Ascending aorta (tissue), 2 donors: Measurements from ENCODE around the gene VSIG10L. TPM values are rescaled to one million over a fixed set of nuclear protein-coding genes. Genes with fewer than 3 reads are reported as not detected.
A peak's percentile ranks its signal among the peaks of the same experiment; 100 is the strongest.

Source experiments
- DNase-seq, 2 donors: peaks; one replicate each; pipeline ENCODE4 v3.0.0-alpha.2; 2019; ENCODE audit warnings: low spot score in 2 of 2
- H3K27ac ChIP-seq, 2 donors: fragments of 200-600 bp; sonication (generic); one replicate each; pipeline ENCODE4 v1.5.1; 2016 to 2017; ENCODE audit warnings: mild to moderate bottlenecking in 1 of 2
- H3K27me3 ChIP-seq: fragments of 200-600 bp; sonication (generic); one replicate; pipeline ENCODE4 v1.5.1; 2017
- H3K36me3 ChIP-seq, 2 donors: fragments of 200-600 bp; sonication (generic); one replicate each; pipeline ENCODE4 v1.5.1; 2016
- H3K4me1 ChIP-seq, 2 donors: fragments of 200-600 bp; sonication (generic); one replicate each; pipeline ENCODE4 v1.5.1; 2016 to 2017; ENCODE audit warnings: mild to moderate bottlenecking in 1 of 2
- H3K4me3 ChIP-seq, 2 donors: fragments of 200-600 bp; sonication (generic); one replicate each; pipeline ENCODE4 v1.5.1; 2016 to 2017; ENCODE audit warnings: mild to moderate bottlenecking in 1 of 2
- H3K9me3 ChIP-seq, 2 donors: fragments of 200-600 bp; sonication (generic); one replicate each; pipeline ENCODE4 v1.5.1; 2016
- intact Hi-C: fragments of 100-400 bp; cut with DNase I; formaldehyde crosslinking; loops from one replicate; pipeline ENCODE4 v1.15.1; 2023
- total RNA-seq: library from RNA; depleted of rRNA; stranded (reverse); fragments of >200 nt; gene quantifications from one replicate; pipeline ENCODE4 v1.1.0, GENCODE V29; 2016
- TF ChIP-seq, protein P1 (sequence below), 3 experiments: fragments of 200-600 bp in 2 of 3; fragments of 450-650 bp in 1 of 3; sonication (generic) in 2 of 3; IDR thresholded peaks; one replicate each; pipeline ENCODE4 v1.5.1; 2016 to 2019; ENCODE audit warnings: antibody characterized with exemption in 3 of 3, mild to moderate bottlenecking in 1 of 3, moderate library complexity in 1 of 3

The VSIG10L gene
- total RNA-seq, 1 donor from 2014 or later, result 1.4 TPM

DNA sequence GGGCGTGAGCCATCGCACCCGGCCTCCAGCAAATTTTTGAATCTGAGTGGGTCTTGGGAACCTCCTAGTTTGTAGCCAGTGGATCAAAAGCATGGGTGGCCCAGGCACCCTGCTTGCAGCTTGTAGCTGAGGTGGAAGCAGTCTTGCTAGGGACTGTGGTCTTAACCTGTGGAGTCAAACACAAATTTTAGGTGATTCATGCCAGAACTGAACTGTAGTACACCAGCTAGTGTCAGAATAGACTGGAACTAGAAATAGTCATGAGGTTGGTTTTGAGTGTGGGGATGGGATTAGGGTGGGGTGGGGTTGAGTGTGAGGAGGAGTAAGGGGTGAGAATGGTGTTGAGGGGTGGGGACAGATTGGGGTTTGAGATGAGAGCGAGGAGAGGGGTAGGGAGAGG, 40.1 kb upstream of the VSIG10L start:
- Histone ChIP-seq H3K27me3 (no peaks in the 10 kb centered on the region), H3K36me3 (no peaks in the 10 kb centered on the region), H3K9me3 (no peaks in the 10 kb centered on the region), H3K4me3 (no peak overlapping the region), H3K4me1 (no peaks in the 10 kb centered on the region), H3K27ac (no peak overlapping the region)
- TF ChIP-seq, protein P1, sequence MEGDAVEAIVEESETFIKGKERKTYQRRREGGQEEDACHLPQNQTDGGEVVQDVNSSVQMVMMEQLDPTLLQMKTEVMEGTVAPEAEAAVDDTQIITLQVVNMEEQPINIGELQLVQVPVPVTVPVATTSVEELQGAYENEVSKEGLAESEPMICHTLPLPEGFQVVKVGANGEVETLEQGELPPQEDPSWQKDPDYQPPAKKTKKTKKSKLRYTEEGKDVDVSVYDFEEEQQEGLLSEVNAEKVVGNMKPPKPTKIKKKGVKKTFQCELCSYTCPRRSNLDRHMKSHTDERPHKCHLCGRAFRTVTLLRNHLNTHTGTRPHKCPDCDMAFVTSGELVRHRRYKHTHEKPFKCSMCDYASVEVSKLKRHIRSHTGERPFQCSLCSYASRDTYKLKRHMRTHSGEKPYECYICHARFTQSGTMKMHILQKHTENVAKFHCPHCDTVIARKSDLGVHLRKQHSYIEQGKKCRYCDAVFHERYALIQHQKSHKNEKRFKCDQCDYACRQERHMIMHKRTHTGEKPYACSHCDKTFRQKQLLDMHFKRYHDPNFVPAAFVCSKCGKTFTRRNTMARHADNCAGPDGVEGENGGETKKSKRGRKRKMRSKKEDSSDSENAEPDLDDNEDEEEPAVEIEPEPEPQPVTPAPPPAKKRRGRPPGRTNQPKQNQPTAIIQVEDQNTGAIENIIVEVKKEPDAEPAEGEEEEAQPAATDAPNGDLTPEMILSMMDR (IDR thresholded peaks at IDR 0.05), result no peak
- no peak for DNase-seq
- intact Hi-C loops, result no loop called here

DNA sequence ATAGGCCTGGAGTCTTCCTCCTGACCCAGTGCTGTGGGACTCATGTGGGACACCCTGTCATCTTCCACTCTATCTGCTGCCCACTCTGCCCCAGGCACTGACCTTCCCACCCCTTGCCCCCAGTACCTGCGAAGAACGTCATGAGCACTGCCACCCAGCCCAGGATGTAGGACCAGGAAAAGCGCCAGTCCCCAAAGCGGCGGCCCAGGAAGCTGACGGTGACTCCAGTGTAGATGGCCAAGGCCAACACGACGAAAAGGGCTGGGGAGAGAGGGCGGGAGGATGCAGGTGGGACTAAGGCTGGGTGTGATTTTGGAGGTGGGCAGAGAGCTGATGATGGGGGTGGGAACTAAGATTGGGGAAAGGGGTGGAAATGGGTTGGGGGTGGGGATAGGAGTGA, 38.4 kb upstream of the VSIG10L start:
- TF ChIP-seq, protein P1 (IDR thresholded peaks at IDR 0.05), result no peak
- intact Hi-C loops, result no loop called here
- Histone ChIP-seq H3K4me1 (no peaks in the 10 kb centered on the region), H3K9me3 (no peaks in the 10 kb centered on the region), H3K27ac (no peak overlapping the region), H3K36me3 (no peaks in the 10 kb centered on the region), H3K27me3 (no peaks in the 10 kb centered on the region), H3K4me3 (no peak overlapping the region)
- no peak for DNase-seq

DNA sequence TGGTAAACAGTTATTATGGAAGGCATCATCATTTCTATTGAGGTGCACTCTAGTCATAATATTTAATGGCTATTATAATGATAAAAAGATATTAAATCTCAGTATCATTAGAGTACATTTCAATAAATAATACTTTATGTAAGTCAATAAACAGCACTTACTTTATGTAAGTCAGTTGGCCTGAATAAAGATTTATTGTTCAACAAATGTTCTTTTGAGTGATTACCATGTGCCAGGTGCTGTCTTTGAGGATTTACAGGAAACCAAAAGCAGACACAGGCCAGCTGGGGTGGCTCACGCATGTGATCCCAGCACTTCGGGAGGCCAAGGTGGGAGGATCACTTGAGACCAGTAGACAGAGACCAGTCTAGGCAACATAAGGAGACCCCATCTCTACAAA, 35.5 kb upstream of the VSIG10L start:
- Histone ChIP-seq H3K4me3 (no peak overlapping the region), H3K27me3 (no peaks in the 10 kb centered on the region), H3K9me3 (no peaks in the 10 kb centered on the region), H3K36me3 (no peaks in the 10 kb centered on the region), H3K27ac (no peak overlapping the region), H3K4me1 (no peaks in the 10 kb centered on the region)
- TF ChIP-seq, protein P1 (IDR thresholded peaks at IDR 0.05), result no peak
- intact Hi-C loops, result no loop called here
- DNase-seq, result no peak

DNA sequence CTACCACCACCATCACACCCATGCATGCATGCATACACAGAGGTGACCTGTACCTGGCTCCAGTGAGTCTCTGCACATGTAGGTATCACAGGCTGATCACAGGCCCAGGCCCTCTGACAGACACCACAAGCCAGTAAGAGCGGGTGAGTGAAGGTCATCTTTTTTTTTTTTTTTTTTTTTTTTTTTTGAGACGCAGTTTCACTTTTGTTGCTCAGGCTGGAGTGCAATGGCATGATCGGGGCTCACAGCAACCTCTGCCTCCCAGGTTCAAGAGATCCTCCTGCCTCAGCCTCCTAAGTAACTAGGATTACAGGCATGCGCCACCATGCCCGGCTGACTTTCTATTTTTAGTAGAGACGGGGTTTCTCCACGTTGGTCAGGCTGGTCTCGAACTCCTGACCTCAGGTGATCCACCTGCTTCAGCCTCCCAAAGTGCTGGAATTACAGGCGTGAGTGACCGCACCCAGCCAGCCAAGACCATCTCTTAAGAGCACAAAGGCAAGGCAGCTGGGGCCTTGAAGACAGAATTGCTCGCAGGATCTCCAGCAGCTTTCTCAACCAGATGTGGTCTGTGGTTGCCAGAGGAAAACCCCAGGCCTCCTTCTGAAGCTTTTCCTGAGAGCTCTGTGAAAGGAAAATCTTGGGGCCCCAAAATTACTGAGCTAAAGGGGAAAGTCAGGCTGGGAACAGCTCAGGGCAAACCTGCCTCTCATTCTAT, 33.7 kb upstream of the VSIG10L start:
- H3K27ac ChIP-seq, result no peak overlapping the region
- H3K9me3 ChIP-seq, result no peaks in the 10 kb centered on the region
- no peaks in the 10 kb centered on the region for H3K4me1 ChIP-seq
- no peak overlapping the region for H3K4me3 ChIP-seq
- no peaks in the 10 kb centered on the region for H3K36me3 ChIP-seq
- DNase-seq, result no peak
- intact Hi-C loops, result no loop called here
- H3K27me3 ChIP-seq, result no peaks in the 10 kb centered on the region
- TF ChIP-seq, protein P1 (IDR thresholded peaks at IDR 0.05), result no peak

DNA sequence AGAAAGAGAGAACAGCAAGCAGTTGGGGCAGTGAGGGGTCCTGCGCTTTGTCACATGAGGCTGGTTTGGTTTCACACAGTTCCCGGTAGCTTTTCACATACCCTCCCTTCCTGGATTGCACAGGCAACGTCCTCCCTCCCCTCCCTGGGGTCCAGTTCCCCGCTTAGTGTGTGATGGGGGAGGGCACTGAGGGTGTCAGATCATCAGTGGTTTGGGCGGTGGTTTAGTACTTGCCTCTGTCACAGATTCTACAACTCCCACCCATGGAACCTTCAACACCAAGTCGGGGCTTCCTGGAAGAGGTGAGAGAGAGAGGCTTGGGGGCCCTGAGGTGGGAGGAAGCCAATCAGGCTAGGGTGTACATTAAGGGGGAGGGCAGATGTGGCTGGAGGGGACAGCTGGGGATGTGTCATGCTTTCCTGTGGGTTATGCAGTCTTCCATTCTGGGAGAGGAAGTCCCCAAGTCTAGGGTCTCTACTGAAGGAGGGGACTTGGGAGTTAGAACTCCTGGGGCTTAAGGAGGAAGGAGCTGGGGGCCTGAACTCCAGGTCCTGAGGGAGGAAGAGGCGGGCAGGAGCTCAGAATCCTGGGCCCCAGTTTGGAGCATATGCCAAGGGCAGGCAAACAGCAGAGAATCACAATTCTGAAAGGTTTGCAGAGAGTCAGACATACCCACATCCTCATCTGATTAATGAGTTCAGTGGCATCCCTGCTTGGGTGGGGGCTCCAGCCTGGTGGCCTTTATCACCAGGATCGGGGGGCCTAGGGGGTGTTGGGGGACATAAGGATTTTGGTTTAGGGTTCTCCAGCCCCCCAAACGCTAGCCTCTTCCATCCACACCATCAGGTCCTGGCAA, 30.9 kb upstream of the VSIG10L start, which contains the start of gene NKG7:
NKG7 (minus strand) TSS at position 6 of the 856 bp plus-strand sequence. CDS start 119 bp downstream, outside the sequence.
- Histone ChIP-seq H3K27me3 (no peaks in the 10 kb centered on the region), H3K4me3 (no peak within 1 kb of the TSS), H3K27ac (peak within 1 kb of the TSS in 1 of 2 donors; percentile 46), H3K4me1 (peaks cover 0 to 4% of the 10 kb centered on the region in 2 donors), H3K9me3 (no peaks in the 10 kb centered on the region), H3K36me3 (no peaks in the 10 kb centered on the region)
- TF ChIP-seq, protein P1 (IDR thresholded peaks at IDR 0.05), result no peak
- intact Hi-C loops, result no loop called here
- no peak for DNase-seq
